ENCODE results near the gene ZSCAN9. TPM values are rescaled to one million over a fixed set of nuclear protein-coding genes. Genes with fewer than 3 reads are reported as not detected.
A peak's percentile ranks its signal among the peaks of the same experiment; 100 is the strongest.

Gene ZSCAN9
- total and polyA plus RNA-seq, 4 donors, result 1.3 to 4.8 (median 2.6) TPM

DNA sequence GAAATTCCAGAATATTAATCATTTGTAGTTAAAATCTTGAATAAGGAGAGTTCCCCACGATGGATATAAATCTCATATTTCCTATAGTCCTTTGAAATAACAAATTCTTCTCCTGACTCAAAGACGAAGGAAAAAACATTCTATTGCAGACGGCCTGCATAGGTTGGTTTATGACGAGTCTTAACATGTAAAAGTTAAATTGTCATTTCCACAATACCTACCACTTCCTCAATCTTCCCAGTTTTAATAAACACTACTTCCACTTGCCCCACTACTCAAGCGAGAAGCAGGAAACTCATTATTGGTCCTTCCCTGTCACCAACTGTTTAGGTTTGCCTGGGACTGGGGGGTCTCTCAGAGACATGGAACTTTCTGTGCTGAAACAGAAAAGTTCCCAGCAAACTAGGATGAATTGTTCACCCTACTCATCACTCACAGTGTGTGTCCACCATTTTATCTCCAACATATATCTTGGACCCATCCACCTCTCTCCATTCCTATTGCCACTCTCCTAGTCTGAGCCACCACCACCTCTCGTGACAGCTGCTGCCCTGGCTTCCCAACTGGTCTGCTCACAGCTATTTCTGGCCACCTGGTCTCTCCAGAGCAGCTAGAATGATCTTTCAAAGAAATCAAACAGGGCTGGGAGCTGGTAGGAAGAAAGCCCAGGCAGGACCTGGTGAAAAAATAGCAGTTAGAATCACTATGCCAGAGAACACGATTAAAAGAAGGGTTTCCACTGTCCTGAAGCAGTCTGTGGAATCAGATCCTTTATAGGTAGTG, 15.1 kb upstream of the ZSCAN9 start (continued):
- no peak for TF ChIP-seq JUND (IDR thresholded peaks at IDR 0.05)
- TF ChIP-seq FOXA1 (IDR thresholded peaks at IDR 0.05), result no peak

DNA sequence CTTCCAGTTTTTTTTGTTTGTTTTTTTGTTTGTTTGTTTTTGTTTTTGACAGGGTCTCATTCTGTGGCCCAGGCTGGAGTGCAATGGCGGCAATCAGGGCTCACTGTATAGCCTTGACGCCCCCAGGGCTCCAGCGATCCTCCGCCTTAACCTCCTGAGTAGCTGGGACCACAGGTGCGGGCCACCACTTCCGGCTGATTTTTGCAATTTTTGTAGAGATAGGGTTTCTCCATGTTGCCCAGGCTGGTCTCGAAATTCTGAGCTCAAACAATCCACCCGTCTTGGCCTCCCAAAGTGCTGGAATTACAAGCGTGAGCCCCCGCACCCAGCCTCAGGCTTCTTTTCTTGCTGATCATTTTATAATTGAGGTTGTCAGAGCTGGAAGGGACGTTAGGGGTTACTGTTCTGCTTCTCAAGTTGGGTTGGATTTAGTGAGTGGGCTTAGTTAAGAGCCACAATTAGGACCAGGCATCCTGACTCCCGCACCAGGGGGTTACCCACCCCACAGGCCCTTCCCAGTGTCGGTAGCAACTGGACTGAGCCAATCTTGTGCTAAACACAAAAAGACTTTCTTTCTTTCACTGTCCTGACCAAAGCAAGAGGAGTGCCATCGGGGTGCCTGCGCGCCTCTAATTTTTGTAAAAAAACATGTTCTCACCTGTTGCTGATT, 13.1 kb upstream of the ZSCAN9 start:
- H3K4me3 ChIP-seq (ENCODE audit: low read depth in 1 of 3, low read length in 3 of 3), result peak overlapping the region in 1 of 3 donors; percentile 21
- no peak overlapping the region for H3K27ac ChIP-seq (ENCODE audit: low read depth in 1 of 2, low read length in 2 of 2)
- peaks cover 0 to 4% (median 3%) of the 10 kb centered on the region in 4 donors for H3K4me1 ChIP-seq (ENCODE audit: control insufficient read depth in 4 of 4, insufficient read depth in 4 of 4, low read length in 3 of 4)
- TF ChIP-seq, protein P1, sequence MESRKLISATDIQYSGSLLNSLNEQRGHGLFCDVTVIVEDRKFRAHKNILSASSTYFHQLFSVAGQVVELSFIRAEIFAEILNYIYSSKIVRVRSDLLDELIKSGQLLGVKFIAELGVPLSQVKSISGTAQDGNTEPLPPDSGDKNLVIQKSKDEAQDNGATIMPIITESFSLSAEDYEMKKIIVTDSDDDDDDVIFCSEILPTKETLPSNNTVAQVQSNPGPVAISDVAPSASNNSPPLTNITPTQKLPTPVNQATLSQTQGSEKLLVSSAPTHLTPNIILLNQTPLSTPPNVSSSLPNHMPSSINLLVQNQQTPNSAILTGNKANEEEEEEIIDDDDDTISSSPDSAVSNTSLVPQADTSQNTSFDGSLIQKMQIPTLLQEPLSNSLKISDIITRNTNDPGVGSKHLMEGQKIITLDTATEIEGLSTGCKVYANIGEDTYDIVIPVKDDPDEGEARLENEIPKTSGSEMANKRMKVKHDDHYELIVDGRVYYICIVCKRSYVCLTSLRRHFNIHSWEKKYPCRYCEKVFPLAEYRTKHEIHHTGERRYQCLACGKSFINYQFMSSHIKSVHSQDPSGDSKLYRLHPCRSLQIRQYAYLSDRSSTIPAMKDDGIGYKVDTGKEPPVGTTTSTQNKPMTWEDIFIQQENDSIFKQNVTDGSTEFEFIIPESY (IDR thresholded peaks at IDR 0.05), result no peak
- no peak for TF ChIP-seq RXRA (IDR thresholded peaks at IDR 0.05)
- no peak for TF ChIP-seq HNF4G (IDR thresholded peaks at IDR 0.05)
- no peak for TF ChIP-seq RAD21 (IDR thresholded peaks at IDR 0.05)
- TF ChIP-seq, protein P2, sequence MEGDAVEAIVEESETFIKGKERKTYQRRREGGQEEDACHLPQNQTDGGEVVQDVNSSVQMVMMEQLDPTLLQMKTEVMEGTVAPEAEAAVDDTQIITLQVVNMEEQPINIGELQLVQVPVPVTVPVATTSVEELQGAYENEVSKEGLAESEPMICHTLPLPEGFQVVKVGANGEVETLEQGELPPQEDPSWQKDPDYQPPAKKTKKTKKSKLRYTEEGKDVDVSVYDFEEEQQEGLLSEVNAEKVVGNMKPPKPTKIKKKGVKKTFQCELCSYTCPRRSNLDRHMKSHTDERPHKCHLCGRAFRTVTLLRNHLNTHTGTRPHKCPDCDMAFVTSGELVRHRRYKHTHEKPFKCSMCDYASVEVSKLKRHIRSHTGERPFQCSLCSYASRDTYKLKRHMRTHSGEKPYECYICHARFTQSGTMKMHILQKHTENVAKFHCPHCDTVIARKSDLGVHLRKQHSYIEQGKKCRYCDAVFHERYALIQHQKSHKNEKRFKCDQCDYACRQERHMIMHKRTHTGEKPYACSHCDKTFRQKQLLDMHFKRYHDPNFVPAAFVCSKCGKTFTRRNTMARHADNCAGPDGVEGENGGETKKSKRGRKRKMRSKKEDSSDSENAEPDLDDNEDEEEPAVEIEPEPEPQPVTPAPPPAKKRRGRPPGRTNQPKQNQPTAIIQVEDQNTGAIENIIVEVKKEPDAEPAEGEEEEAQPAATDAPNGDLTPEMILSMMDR (IDR thresholded peaks at IDR 0.05; ENCODE audit: low read depth, low read length, missing input control), result no peak
- TF ChIP-seq, protein P3, sequence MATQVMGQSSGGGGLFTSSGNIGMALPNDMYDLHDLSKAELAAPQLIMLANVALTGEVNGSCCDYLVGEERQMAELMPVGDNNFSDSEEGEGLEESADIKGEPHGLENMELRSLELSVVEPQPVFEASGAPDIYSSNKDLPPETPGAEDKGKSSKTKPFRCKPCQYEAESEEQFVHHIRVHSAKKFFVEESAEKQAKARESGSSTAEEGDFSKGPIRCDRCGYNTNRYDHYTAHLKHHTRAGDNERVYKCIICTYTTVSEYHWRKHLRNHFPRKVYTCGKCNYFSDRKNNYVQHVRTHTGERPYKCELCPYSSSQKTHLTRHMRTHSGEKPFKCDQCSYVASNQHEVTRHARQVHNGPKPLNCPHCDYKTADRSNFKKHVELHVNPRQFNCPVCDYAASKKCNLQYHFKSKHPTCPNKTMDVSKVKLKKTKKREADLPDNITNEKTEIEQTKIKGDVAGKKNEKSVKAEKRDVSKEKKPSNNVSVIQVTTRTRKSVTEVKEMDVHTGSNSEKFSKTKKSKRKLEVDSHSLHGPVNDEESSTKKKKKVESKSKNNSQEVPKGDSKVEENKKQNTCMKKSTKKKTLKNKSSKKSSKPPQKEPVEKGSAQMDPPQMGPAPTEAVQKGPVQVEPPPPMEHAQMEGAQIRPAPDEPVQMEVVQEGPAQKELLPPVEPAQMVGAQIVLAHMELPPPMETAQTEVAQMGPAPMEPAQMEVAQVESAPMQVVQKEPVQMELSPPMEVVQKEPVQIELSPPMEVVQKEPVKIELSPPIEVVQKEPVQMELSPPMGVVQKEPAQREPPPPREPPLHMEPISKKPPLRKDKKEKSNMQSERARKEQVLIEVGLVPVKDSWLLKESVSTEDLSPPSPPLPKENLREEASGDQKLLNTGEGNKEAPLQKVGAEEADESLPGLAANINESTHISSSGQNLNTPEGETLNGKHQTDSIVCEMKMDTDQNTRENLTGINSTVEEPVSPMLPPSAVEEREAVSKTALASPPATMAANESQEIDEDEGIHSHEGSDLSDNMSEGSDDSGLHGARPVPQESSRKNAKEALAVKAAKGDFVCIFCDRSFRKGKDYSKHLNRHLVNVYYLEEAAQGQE (IDR thresholded peaks at IDR 0.05), result no peak
- no peak for TF ChIP-seq SP1 (IDR thresholded peaks at IDR 0.05)
- TF ChIP-seq FOXA2 (IDR thresholded peaks at IDR 0.05), result no peak
- no peak for TF ChIP-seq FOXA1 (IDR thresholded peaks at IDR 0.05)
- TF ChIP-seq NR2F2 (IDR thresholded peaks at IDR 0.05), result no peak
- TF ChIP-seq GABPA (IDR thresholded peaks at IDR 0.05 in 1 of 2, conservative IDR thresholded peaks at IDR 0.05 in 1 of 2), result no peak
- TF ChIP-seq, protein P4, sequence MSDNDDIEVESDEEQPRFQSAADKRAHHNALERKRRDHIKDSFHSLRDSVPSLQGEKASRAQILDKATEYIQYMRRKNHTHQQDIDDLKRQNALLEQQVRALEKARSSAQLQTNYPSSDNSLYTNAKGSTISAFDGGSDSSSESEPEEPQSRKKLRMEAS (IDR thresholded peaks at IDR 0.05), result no peak
- DNase-seq (ENCODE audit: low spot score), result no peak
- peaks cover 7 to 16% (median 8%) of the 10 kb centered on the region in 4 donors for H3K9me3 ChIP-seq (ENCODE audit: control insufficient read depth in 4 of 4, low read length in 3 of 4)
- WGBS, result 14% methylated on average over 16 of the region's 16 CpGs
- no peaks in the 10 kb centered on the region for H3K36me3 ChIP-seq (ENCODE audit: control insufficient read depth in 4 of 4, insufficient read depth in 3 of 4, low read depth in 1 of 4, low read length in 3 of 4)
- peaks cover 5 to 45% (median 25%) of the 10 kb centered on the region in 4 donors for H3K27me3 ChIP-seq (ENCODE audit: control insufficient read depth in 4 of 4, insufficient read depth in 4 of 4, low read length in 3 of 4)
- H3K9ac ChIP-seq (ENCODE audit: low read depth in 1 of 2, low read length in 2 of 2), result no peak overlapping the region
